Measurements from ENCODE around the gene RNF13.

GRCh38 chr3:149901770-149902169 is 88.8 kb downstream of the RNF13 start:
- TF ChIP-seq CTCF (IDR thresholded peaks at IDR 0.05) (no peak), EZH2 (IDR thresholded peaks at IDR 0.05; ENCODE audit: borderline replicate concordance, insufficient read depth, low read depth, low read length, poor library complexity, severe bottlenecking) (no peak)
